GM12864 (cell line): Measurements from ENCODE around the gene IFI6.

ENCODE experiments used
- DNase-seq: peaks from one replicate; pipeline ENCODE4 v3.0.0-alpha.2; 2011; ENCODE audit warnings: low read depth
- H3K4me3 ChIP-seq: 2 replicates; pipeline ENCODE4 v1.5.1; 2011; ENCODE audit warnings: mild to moderate bottlenecking, low read depth, low read length, control low read depth
- CTCF ChIP-seq: IDR thresholded peaks from 2 replicates; pipeline ENCODE4 v1.5.1; 2011; ENCODE audit warnings: low read depth, mild to moderate bottlenecking, moderate library complexity, low read length, control low read depth, inconsistent platforms; ENCODE audit errors: missing control alignments

IFI6 gene

GRCh38 chr1:27664291-27664690 lies 7.7 kb downstream of the IFI6 start:
- TF ChIP-seq CTCF: no peak
- DNase-seq: no peak
- no peak overlapping the region for H3K4me3 ChIP-seq

- DNase-seq: peak; percentile 75
- peak; percentile 85 for TF ChIP-seq CTCF
- H3K4me3 ChIP-seq: no peak overlapping the region
Observed at GRCh38 chr1:27662707-27663393, 9.1 kb downstream of the IFI6 start.

- DNase-seq: no peak
- no peak for TF ChIP-seq CTCF
- no peak overlapping the region for H3K4me3 ChIP-seq
Observed at GRCh38 chr1:27662261-27662660, 9.7 kb downstream of the IFI6 start.

- no peak for TF ChIP-seq CTCF
- H3K4me3 ChIP-seq: no peak overlapping the region
- DNase-seq: no peak
Observed at GRCh38 chr1:27661412-27662075, 10.4 kb downstream of the IFI6 start.

- peak overlapping the region; percentile 57 for H3K4me3 ChIP-seq
- DNase-seq: no peak
- TF ChIP-seq CTCF: no peak
Observed at GRCh38 chr1:27660300-27660835, 11.6 kb downstream of the IFI6 start.

GRCh38 chr1:27659497-27660299 lies 12.3 kb downstream of the IFI6 start:
- H3K4me3 ChIP-seq: peak overlapping the region; percentile 57
- peak; percentile 79 for DNase-seq
- TF ChIP-seq CTCF: no peak
